ENCODE data around the gene ENOX1. TPM values are rescaled to one million over a fixed set of nuclear protein-coding genes. Genes with fewer than 3 reads are reported as not detected.

ENOX1 gene
- total and polyA plus RNA-seq, 2 donors (not counting 3 experiments of a cell fraction or from before 2014, with no cell fraction given): 0.17 to 0.97 TPM

DNA sequence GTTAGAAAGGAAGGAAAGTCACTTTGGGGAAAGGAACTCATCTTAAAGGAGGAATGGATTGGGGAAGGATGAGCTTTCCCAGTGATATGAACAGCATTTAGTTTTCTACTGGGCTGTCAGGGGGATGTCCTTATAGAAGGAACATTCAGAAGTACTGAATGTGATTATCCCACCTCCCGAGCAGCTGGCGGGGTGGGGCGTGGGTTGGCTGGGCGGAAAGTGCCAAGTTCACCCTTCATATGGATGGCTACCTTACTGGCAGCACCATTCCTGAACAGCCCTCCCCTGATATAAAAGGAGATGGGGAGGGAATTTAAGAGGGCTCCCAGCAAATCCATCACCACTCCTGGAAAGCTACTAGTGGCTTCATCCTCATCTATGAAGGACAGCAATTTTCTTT lies 572.6 kb downstream of the ENOX1 start:
- BruUV-seq (replicated peaks): no TSS peak
- CTCF ChIA-PET: no interaction called here

GRCh38 chr13:43206838-43207237 lies 579.9 kb downstream of the ENOX1 start:
- DNase-seq (ENCODE audit: low read depth, low spot score) (no peak), FAIRE-seq (no peak)
- Histone ChIP-seq H4K20me1 (replicated peaks; ENCODE audit: control insufficient read depth, extremely low read depth, insufficient read depth, low read length) (no peaks in the 10 kb centered on the region), H3K9me3 (replicated peaks; ENCODE audit: control insufficient read depth, insufficient read depth, low read length) (no peaks in the 10 kb centered on the region), H3K27ac (ENCODE audit: insufficient read depth, low read depth, low read length) (no peak overlapping the region), H3K4me1 (ENCODE audit: control insufficient read depth, extremely low read depth, insufficient read depth, low read length) (no peaks in the 10 kb centered on the region), H3K36me3 (ENCODE audit: control insufficient read depth in 2 of 2, extremely low read depth in 1 of 2, insufficient read depth in 2 of 2, low read length in 2 of 2) (no peaks in the 10 kb centered on the region), H3K4me3 (replicated peaks in 1 of 3; ENCODE audit: insufficient read depth in 1 of 3, low read depth in 1 of 3, low read length in 3 of 3) (no peak overlapping the region), H3K79me2 (ENCODE audit: control insufficient read depth, insufficient read depth, low read length) (no peaks in the 10 kb centered on the region), H3K27me3 (ENCODE audit: control insufficient read depth in 2 of 2, insufficient read depth in 2 of 2, low read length in 2 of 2) (no peaks in the 10 kb centered on the region), H2AFZ (ENCODE audit: low read depth, low read length) (no peak overlapping the region), H3K4me2 (ENCODE audit: insufficient read depth, low read length) (no peak overlapping the region), H3K9me1 (replicated peaks; ENCODE audit: control insufficient read depth, extremely low read depth, insufficient read depth, low read length) (no peaks in the 10 kb centered on the region), H3K9ac (replicated peaks; ENCODE audit: extremely low read depth, insufficient read depth, low read length) (no peak overlapping the region)
- ChIA-PET POLR2A (no interaction called here), CTCF (interaction anchor here (0.7 to 1.0 kb wide), 2 partner anchors 11 to 644 kb away, joined by 3 read pairs; no protein-coding TSS in a partner anchor)
- dilution Hi-C loops (cut with MboI; ENCODE audit: extremely low pct_ligation_motif_present, low sequenced_read_pairs) (no loop called here), intact Hi-C loops (cut with micrococcal nuclease) (no loop called here)
- TF ChIP-seq MYC (IDR thresholded peaks at IDR 0.05; ENCODE audit: low read depth, low read length) (no peak), POLR2A (IDR thresholded peaks at IDR 0.05; ENCODE audit: low read depth, low read length) (no peak), EZH2 (IDR thresholded peaks at IDR 0.05; ENCODE audit: borderline replicate concordance, low read depth, low read length, severe bottlenecking) (no peak)
- no TSS peak for BruUV-seq (replicated peaks)

More for the DNA sequence above, 572.6 kb downstream of the ENOX1 start:
- Histone ChIP-seq H3K36me3 (ENCODE audit: control insufficient read depth in 2 of 2, extremely low read depth in 1 of 2, insufficient read depth in 2 of 2, low read length in 2 of 2) (no peaks in the 10 kb centered on the region), H3K4me2 (ENCODE audit: insufficient read depth, low read length) (no peak overlapping the region), H3K27ac (ENCODE audit: insufficient read depth, low read depth, low read length) (no peak overlapping the region), H3K4me3 (replicated peaks in 1 of 3; ENCODE audit: insufficient read depth in 1 of 3, low read depth in 1 of 3, low read length in 3 of 3) (no peak overlapping the region), H3K27me3 (ENCODE audit: control insufficient read depth in 2 of 2, insufficient read depth in 2 of 2, low read length in 2 of 2) (no peaks in the 10 kb centered on the region), H2AFZ (ENCODE audit: low read depth, low read length) (no peak overlapping the region), H3K4me1 (ENCODE audit: control insufficient read depth, extremely low read depth, insufficient read depth, low read length) (no peaks in the 10 kb centered on the region), H3K9ac (replicated peaks; ENCODE audit: extremely low read depth, insufficient read depth, low read length) (no peak overlapping the region), H3K9me1 (replicated peaks; ENCODE audit: control insufficient read depth, extremely low read depth, insufficient read depth, low read length) (no peaks in the 10 kb centered on the region), H3K9me3 (replicated peaks; ENCODE audit: control insufficient read depth, insufficient read depth, low read length) (no peaks in the 10 kb centered on the region), H4K20me1 (replicated peaks; ENCODE audit: control insufficient read depth, extremely low read depth, insufficient read depth, low read length) (no peaks in the 10 kb centered on the region), H3K79me2 (ENCODE audit: control insufficient read depth, insufficient read depth, low read length) (no peaks in the 10 kb centered on the region)
- FAIRE-seq: no peak
- intact Hi-C loops (cut with micrococcal nuclease) (no loop called here), dilution Hi-C loops (cut with MboI; ENCODE audit: extremely low pct_ligation_motif_present, low sequenced_read_pairs) (no loop called here)
- POLR2A ChIA-PET: no interaction called here
- no peak for DNase-seq (ENCODE audit: low read depth, low spot score)
- TF ChIP-seq POLR2A (IDR thresholded peaks at IDR 0.05; ENCODE audit: low read depth, low read length) (no peak), JUN (IDR thresholded peaks at IDR 0.05; ENCODE audit: borderline replicate concordance, insufficient read depth, insufficient read length, low read depth) (no peak), GATA2 (IDR thresholded peaks at IDR 0.05; ENCODE audit: insufficient read depth, insufficient read length, low read depth, low read length) (no peak)
- TF ChIP-seq, protein P1, sequence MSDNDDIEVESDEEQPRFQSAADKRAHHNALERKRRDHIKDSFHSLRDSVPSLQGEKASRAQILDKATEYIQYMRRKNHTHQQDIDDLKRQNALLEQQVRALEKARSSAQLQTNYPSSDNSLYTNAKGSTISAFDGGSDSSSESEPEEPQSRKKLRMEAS (IDR thresholded peaks at IDR 0.05; ENCODE audit: insufficient read depth, insufficient read length): no peak
